CD4-positive, alpha-beta T cell treated with Interleukin-17A for 1 hour (primary cell): Measurements from ENCODE around the gene MTARC2.

Source experiments
- DNase-seq: peaks from one replicate; pipeline ENCODE4 v3.0.0-alpha.2; 2020

MTARC2 gene

GRCh38 chr1:220807726-220808125 is 59.6 kb downstream of the MTARC2 start:
- DNase-seq = no peak

- DNase-seq = no peak
Measured at GRCh38 chr1:220808345-220809186, 60.4 kb downstream of the MTARC2 start.

GRCh38 chr1:220809187-220809550 is 61.0 kb downstream of the MTARC2 start:
- DNase-seq = no peak

GRCh38 chr1:220809704-220810103 is 61.6 kb downstream of the MTARC2 start:
- DNase-seq = no peak

GRCh38 chr1:220810179-220810653 is 62.1 kb downstream of the MTARC2 start:
- peak; percentile 68 for DNase-seq

- DNase-seq = no peak
Measured at GRCh38 chr1:220810963-220811362, 62.8 kb downstream of the MTARC2 start.

- DNase-seq = no peak
Measured at GRCh38 chr1:220811695-220812094, 63.6 kb downstream of the MTARC2 start.

- no peak for DNase-seq
Measured at GRCh38 chr1:220812308-220812707, 64.2 kb downstream of the MTARC2 start.

- no peak for DNase-seq
Measured at GRCh38 chr1:220813013-220813412, 64.9 kb downstream of the MTARC2 start.

- DNase-seq = no peak
Measured at GRCh38 chr1:220815409-220815808, 67.3 kb downstream of the MTARC2 start.

- DNase-seq = no peak
Measured at GRCh38 chr1:220817907-220818306, 69.8 kb downstream of the MTARC2 start.

GRCh38 chr1:220818421-220819173 is 70.5 kb downstream of the MTARC2 start:
- no peak for DNase-seq

- DNase-seq = no peak
Measured at GRCh38 chr1:220819467-220820026, 71.4 kb downstream of the MTARC2 start.

- no peak for DNase-seq
Measured at GRCh38 chr1:220824031-220824989, 76.2 kb downstream of the MTARC2 start.

- no peak for DNase-seq
Measured at GRCh38 chr1:220825819-220826551, 77.9 kb downstream of the MTARC2 start.

- DNase-seq = no peak
Measured at GRCh38 chr1:220826729-220827128, 78.6 kb downstream of the MTARC2 start.

GRCh38 chr1:220827445-220828178 is 79.5 kb downstream of the MTARC2 start:
- no peak for DNase-seq

GRCh38 chr1:220828179-220828490 is 80.0 kb downstream of the MTARC2 start:
- DNase-seq = no peak

- DNase-seq = no peak
Measured at GRCh38 chr1:220828950-220829586, 80.9 kb downstream of the MTARC2 start.

GRCh38 chr1:220833436-220833835 is 85.3 kb downstream of the MTARC2 start:
- no peak for DNase-seq
